UCSD-AML1 (cell line): ENCODE data around the gene HLA-DPB1.

Source experiments
- DNase-seq: peaks from one replicate; lab custom pipeline; 2025; ENCODE audit not compliant: unreplicated experiment; lab: John Stamatoyannopoulos, UW

HLA-DPB1 gene

GRCh38 chr6:33128318-33128717 is 52.5 kb downstream of the HLA-DPB1 start:
- no peak for DNase-seq

- no peak for DNase-seq
These were observed 56.3 kb downstream of the HLA-DPB1 start for GRCh38 chr6:33132081-33132524.

DNA sequence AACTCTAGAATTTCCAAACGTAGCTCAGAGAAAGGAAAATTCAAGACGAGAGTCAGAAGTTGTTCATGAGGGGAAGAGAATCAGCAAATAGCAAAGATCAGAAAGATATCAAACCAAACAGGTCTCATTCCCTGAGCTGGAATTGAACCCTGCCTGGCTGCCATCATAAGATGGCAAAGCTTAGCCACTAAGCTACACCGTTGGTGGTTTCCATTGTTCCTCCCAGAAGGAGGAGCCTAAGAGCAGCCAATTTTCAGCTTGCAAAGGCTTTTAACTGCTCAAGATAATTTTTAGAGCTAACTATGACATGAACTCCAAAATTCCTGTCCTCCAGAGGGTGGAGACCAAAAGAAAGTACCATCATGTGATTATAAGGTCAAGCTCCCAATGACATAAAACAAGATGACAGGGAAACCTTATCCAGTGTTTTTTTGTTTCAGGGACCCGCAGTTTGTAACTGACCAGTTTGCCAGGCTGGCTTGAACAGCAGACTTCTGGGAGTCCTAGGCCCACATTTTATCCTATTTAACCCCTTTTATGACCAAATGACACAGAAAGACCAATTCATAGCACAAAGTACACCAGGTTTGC is 60.6 kb downstream of the HLA-DPB1 start:
- no peak for DNase-seq
